Right kidney (tissue), 1 donor: ENCODE results near the gene TTC39C.
"Not testable (repeated sequence)": the region's sequence is repeated elsewhere in the genome, so short reads cannot be mapped to it uniquely, and the experiment has no call there.

Source experiments
- DNase-seq: peaks from one replicate; pipeline ENCODE4 v3.0.0-alpha.2; 2016

TTC39C gene

GRCh38 chr18:24051031-24051947 lies 36.7 kb downstream of the TTC39C start:
- DNase-seq, result no peak

GRCh38 chr18:24052053-24052452 lies 37.5 kb downstream of the TTC39C start:
- no peak for DNase-seq

GRCh38 chr18:24053211-24053610 lies 38.7 kb downstream of the TTC39C start:
- no peak for DNase-seq

- DNase-seq, result no peak
Measured at GRCh38 chr18:24054130-24054529, 39.6 kb downstream of the TTC39C start.

GRCh38 chr18:24055009-24055804 lies 40.7 kb downstream of the TTC39C start:
- DNase-seq, result no peak

GRCh38 chr18:24055878-24056277 lies 41.3 kb downstream of the TTC39C start:
- no peak for DNase-seq

GRCh38 chr18:24056506-24056905 lies 42.0 kb downstream of the TTC39C start:
- no peak for DNase-seq

GRCh38 chr18:24057804-24058203 lies 43.2 kb downstream of the TTC39C start:
- DNase-seq, result no peak

- not testable (repeated sequence) for DNase-seq
Measured at GRCh38 chr18:24059385-24059784, 44.8 kb downstream of the TTC39C start.

GRCh38 chr18:24060644-24061043 lies 46.1 kb downstream of the TTC39C start:
- DNase-seq, result no peak

- DNase-seq, result no peak
Measured at GRCh38 chr18:24063121-24063731, 48.7 kb downstream of the TTC39C start.

GRCh38 chr18:24064391-24065100 lies 50.0 kb downstream of the TTC39C start:
- DNase-seq, result no peak

- no peak for DNase-seq
Measured at GRCh38 chr18:24065906-24066305, 51.4 kb downstream of the TTC39C start.

- no peak for DNase-seq
Measured at GRCh38 chr18:24068945-24069693, 54.6 kb downstream of the TTC39C start.

- no peak for DNase-seq
Measured at GRCh38 chr18:24071029-24071428, 56.5 kb downstream of the TTC39C start.

GRCh38 chr18:24071779-24072178 lies 57.2 kb downstream of the TTC39C start:
- no peak for DNase-seq

- no peak for DNase-seq
Measured at GRCh38 chr18:24072743-24073142, 58.2 kb downstream of the TTC39C start.

GRCh38 chr18:24073791-24074190 lies 59.2 kb downstream of the TTC39C start:
- DNase-seq, result no peak

- not testable (repeated sequence) for DNase-seq
Measured at GRCh38 chr18:24074757-24075156, 60.2 kb downstream of the TTC39C start.

GRCh38 chr18:24075767-24076597 lies 61.4 kb downstream of the TTC39C start:
- no peak for DNase-seq

GRCh38 chr18:24076950-24077349 lies 62.4 kb downstream of the TTC39C start:
- no peak for DNase-seq
